Hepatocyte (in vitro differentiated cells): ENCODE results near the gene TMPRSS11A.

Experiments
- EZH2 ChIP-seq: fragments of 200-600 bp; sonication (generic); IDR thresholded peaks from 2 replicates; pipeline ENCODE4 v1.6.1; 2016; ENCODE audit warnings: antibody characterized with exemption, mild to moderate bottlenecking, borderline replicate concordance
- EZH2phosphoT487 ChIP-seq: fragments of 200-600 bp; sonication (generic); IDR thresholded peaks from one replicate; pipeline ENCODE4 v1.6.1; 2018; ENCODE audit warnings: antibody characterized with exemption, mild to moderate bottlenecking, low read depth, moderate library complexity; ENCODE audit not compliant: unreplicated experiment, severe bottlenecking
- TF ChIP-seq, protein P1 (sequence below): fragments of 200-600 bp; sonication (generic); IDR thresholded peaks from 2 replicates; pipeline ENCODE4 v1.5.1; 2016; ENCODE audit warnings: antibody characterized with exemption, mild to moderate bottlenecking; ENCODE audit not compliant: poor library complexity

DNA sequence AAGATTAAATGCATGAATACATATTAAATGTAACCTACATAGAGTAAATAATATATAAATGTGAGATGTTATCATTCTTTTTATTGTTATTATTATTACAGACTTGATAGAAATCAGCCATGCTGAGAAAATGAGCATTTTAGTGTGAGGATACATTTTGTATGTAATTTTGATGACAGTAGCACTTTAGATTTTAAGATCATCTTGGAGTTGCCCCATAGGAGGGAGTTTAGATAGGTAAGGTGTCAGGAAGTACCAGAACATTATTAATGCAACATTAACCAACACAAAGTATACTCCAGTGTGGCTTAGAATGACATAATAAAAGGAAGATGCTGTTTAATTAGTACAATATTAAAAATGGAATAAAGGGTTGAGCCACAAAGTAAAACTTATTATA is 8.4 kb downstream of the TMPRSS11A start:
- TF ChIP-seq, protein P1, sequence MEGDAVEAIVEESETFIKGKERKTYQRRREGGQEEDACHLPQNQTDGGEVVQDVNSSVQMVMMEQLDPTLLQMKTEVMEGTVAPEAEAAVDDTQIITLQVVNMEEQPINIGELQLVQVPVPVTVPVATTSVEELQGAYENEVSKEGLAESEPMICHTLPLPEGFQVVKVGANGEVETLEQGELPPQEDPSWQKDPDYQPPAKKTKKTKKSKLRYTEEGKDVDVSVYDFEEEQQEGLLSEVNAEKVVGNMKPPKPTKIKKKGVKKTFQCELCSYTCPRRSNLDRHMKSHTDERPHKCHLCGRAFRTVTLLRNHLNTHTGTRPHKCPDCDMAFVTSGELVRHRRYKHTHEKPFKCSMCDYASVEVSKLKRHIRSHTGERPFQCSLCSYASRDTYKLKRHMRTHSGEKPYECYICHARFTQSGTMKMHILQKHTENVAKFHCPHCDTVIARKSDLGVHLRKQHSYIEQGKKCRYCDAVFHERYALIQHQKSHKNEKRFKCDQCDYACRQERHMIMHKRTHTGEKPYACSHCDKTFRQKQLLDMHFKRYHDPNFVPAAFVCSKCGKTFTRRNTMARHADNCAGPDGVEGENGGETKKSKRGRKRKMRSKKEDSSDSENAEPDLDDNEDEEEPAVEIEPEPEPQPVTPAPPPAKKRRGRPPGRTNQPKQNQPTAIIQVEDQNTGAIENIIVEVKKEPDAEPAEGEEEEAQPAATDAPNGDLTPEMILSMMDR: no peak
- TF ChIP-seq EZH2 (no peak), EZH2phosphoT487 (no peak)
